SU-DHL-6 (cell line): ENCODE measurements around the gene SCARF2.

Experiments used
- H2AFZ ChIP-seq: fragments of 200-600 bp; sonication (generic); 2 replicates; pipeline ENCODE4 v1.6.1; 2014; ENCODE audit warnings: low read depth, mild to moderate bottlenecking, moderate library complexity, mixed read lengths, antibody characterized with exemption, low read length; ENCODE audit not compliant: severe bottlenecking
- H3F3A ChIP-seq: fragments of 200-600 bp; shearing (Covaris generic); 2 replicates; pipeline ENCODE4 v1.6.0; 2016; ENCODE audit warnings: antibody characterized with exemption, mild to moderate bottlenecking; ENCODE audit not compliant: insufficient read depth
- H3K27ac ChIP-seq: fragments of 200-600 bp; sonication (generic); 2 replicates; pipeline ENCODE4 v1.5.1; 2016; ENCODE audit warnings: low read depth, mild to moderate bottlenecking, low read length, moderate library complexity, mixed read lengths
- H3K27me3 ChIP-seq: fragments of 200-600 bp; sonication (generic), shearing (Covaris generic); 2 replicates; pipeline ENCODE4 v1.6.0; 2014; ENCODE audit warnings: mild to moderate bottlenecking, low read length
- H3K36me3 ChIP-seq: fragments of 200-600 bp; sonication (generic); 2 replicates; pipeline ENCODE4 v1.6.1; 2014; ENCODE audit warnings: mild to moderate bottlenecking, low read length, mixed read lengths
- H3K4me2 ChIP-seq: fragments of 300-600, 200-600 bp; shearing (Covaris generic), sonication (generic); 2 replicates; pipeline ENCODE4 v1.6.0; 2014; ENCODE audit warnings: low read length, low read depth, mild to moderate bottlenecking; ENCODE audit not compliant: poor library complexity, severe bottlenecking
- H3K4me3 ChIP-seq: fragments of 200-600 bp; sonication (generic); 2 replicates; pipeline ENCODE4 v1.5.1; 2014; ENCODE audit warnings: antibody characterized with exemption, low read length, mild to moderate bottlenecking, mixed read lengths; ENCODE audit not compliant: insufficient read depth, poor library complexity, severe bottlenecking
- H3K79me2 ChIP-seq: fragments of 200-600 bp; sonication (generic); 2 replicates; pipeline ENCODE4 v1.6.1; 2014; ENCODE audit warnings: mild to moderate bottlenecking, low read length, moderate library complexity; ENCODE audit not compliant: insufficient read depth
- H3K9ac ChIP-seq: fragments of 200-600 bp; sonication (generic); 2 replicates; pipeline ENCODE4 v1.7.0; 2014; ENCODE audit warnings: mild to moderate bottlenecking, low read length
- H3K9me2 ChIP-seq: fragments of 200-600 bp; sonication (generic); replicated peaks from 2 replicates; pipeline ENCODE4 v1.6.1; 2014; ENCODE audit warnings: low read length; ENCODE audit not compliant: insufficient read depth
- H3K9me3 ChIP-seq: fragments of 200-600 bp; sonication (generic); 2 replicates; pipeline ENCODE4 v1.6.1; 2014; ENCODE audit warnings: low read length, mixed read lengths; ENCODE audit not compliant: insufficient read depth
- H4K20me1 ChIP-seq: fragments of 200-600 bp; sonication (generic); 2 replicates; pipeline ENCODE4 v1.6.1; 2014; ENCODE audit warnings: low read depth, mild to moderate bottlenecking, antibody characterized with exemption, low read length, moderate library complexity, mixed read lengths
- CTCF ChIP-seq: fragments of 200-600 bp; sonication (generic); IDR thresholded peaks from one replicate; pipeline ENCODE4 v1.5.1; 2017; ENCODE audit warnings: antibody characterized with exemption, mild to moderate bottlenecking, low read length, moderate library complexity; ENCODE audit not compliant: insufficient read depth, poor library complexity, severe bottlenecking
- EZH2phosphoT487 ChIP-seq: fragments of 200-600 bp; sonication (generic), shearing (Covaris generic); conservative IDR thresholded peaks from 2 replicates; pipeline ENCODE4 v1.6.1; 2018; ENCODE audit warnings: mild to moderate bottlenecking, antibody characterized with exemption, low read length, moderate library complexity, mixed read lengths

Gene SCARF2

GRCh38 chr22:20404881-20405280 lies 32.7 kb downstream of the SCARF2 start:
- Histone ChIP-seq H2AFZ (no peak overlapping the region), H3K9me3 (no peaks in the 10 kb centered on the region), H3K79me2 (no peaks in the 10 kb centered on the region), H3K36me3 (no peaks in the 10 kb centered on the region), H3K27ac (no peak overlapping the region), H3K9ac (no peak overlapping the region), H3K4me3 (no peak overlapping the region), H3K27me3 (no peaks in the 10 kb centered on the region), H4K20me1 (no peaks in the 10 kb centered on the region), H3K4me2 (no peak overlapping the region), H3K9me2 (no peaks in the 10 kb centered on the region), H3F3A (no peaks in the 10 kb centered on the region)
- TF ChIP-seq CTCF, result no peak
- no peak for TF ChIP-seq EZH2phosphoT487

- Histone ChIP-seq H3F3A (no peaks in the 10 kb centered on the region), H2AFZ (no peak overlapping the region), H3K9me3 (no peaks in the 10 kb centered on the region), H3K79me2 (no peaks in the 10 kb centered on the region), H4K20me1 (no peaks in the 10 kb centered on the region), H3K27me3 (no peaks in the 10 kb centered on the region), H3K9me2 (no peaks in the 10 kb centered on the region), H3K4me2 (no peak overlapping the region), H3K9ac (no peak overlapping the region), H3K36me3 (no peaks in the 10 kb centered on the region), H3K4me3 (no peak overlapping the region), H3K27ac (no peak overlapping the region)
- TF ChIP-seq CTCF (no peak), EZH2phosphoT487 (no peak)
These were observed 33.9 kb downstream of the SCARF2 start for GRCh38 chr22:20403779-20404140.

- Histone ChIP-seq H3K9me3 (no peaks in the 10 kb centered on the region), H3K4me2 (no peak overlapping the region), H3F3A (no peaks in the 10 kb centered on the region), H3K27me3 (no peaks in the 10 kb centered on the region), H2AFZ (no peak overlapping the region), H3K9ac (no peak overlapping the region), H3K79me2 (no peaks in the 10 kb centered on the region), H4K20me1 (no peaks in the 10 kb centered on the region), H3K4me3 (no peak overlapping the region), H3K27ac (no peak overlapping the region), H3K9me2 (no peaks in the 10 kb centered on the region), H3K36me3 (no peaks in the 10 kb centered on the region)
- TF ChIP-seq EZH2phosphoT487, result no peak
These were observed 34.5 kb downstream of the SCARF2 start for GRCh38 chr22:20402960-20403778.

GRCh38 chr22:20401376-20402014 lies 36.1 kb downstream of the SCARF2 start:
- no peak overlapping the region for H2AFZ ChIP-seq
- no peaks in the 10 kb centered on the region for H3K27me3 ChIP-seq
- no peaks in the 10 kb centered on the region for H3K79me2 ChIP-seq
- no peak overlapping the region for H3K9ac ChIP-seq
- no peak overlapping the region for H3K4me3 ChIP-seq
- no peak overlapping the region for H3K4me2 ChIP-seq
- H3K9me3 ChIP-seq, result no peaks in the 10 kb centered on the region
- no peaks in the 10 kb centered on the region for H3K9me2 ChIP-seq
- no peak overlapping the region for H3K27ac ChIP-seq
- TF ChIP-seq EZH2phosphoT487 (no peak), CTCF (no peak)
- no peaks in the 10 kb centered on the region for H3K36me3 ChIP-seq
- H3F3A ChIP-seq, result no peaks in the 10 kb centered on the region
- H4K20me1 ChIP-seq, result no peaks in the 10 kb centered on the region
